NCI-H2029 (cell line): ENCODE results near the gene JARID2.

ENCODE experiments used
- DNase-seq: peaks from one replicate; lab custom pipeline; 2025; lab: John Stamatoyannopoulos, UW

JARID2 gene

DNA sequence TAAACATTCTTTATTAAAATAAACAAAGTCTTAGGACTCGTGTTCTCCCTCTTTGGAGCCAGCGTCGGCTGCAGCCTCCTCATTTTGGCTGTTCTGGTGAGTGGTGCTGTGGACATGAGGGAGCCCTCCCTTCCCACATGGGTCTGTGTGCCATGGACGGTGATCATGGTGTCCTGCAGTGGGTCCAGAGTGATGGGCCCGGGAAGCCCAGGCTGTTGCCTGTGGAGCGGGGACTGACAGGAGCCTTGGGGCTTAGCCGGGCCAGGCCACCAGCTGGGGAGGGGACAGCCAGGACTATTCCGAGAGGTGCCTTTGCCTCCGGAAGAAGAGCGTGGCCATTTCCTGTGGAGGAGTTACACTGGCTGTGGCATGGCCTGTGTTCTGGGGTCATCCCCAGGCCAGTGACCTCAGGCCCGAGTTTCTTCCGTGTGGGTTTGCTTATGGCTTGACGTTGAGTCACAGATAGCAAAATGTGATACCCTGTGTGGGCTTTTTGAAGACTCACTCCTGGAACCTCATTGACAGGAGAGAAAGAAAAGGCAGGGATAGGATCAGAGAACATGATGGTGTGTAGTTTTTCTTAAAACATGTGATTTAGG lies 263.6 kb downstream of the JARID2 start:
- no peak for DNase-seq

GRCh38 chr6:15510121-15510520 lies 264.3 kb downstream of the JARID2 start:
- DNase-seq, result no peak

DNA sequence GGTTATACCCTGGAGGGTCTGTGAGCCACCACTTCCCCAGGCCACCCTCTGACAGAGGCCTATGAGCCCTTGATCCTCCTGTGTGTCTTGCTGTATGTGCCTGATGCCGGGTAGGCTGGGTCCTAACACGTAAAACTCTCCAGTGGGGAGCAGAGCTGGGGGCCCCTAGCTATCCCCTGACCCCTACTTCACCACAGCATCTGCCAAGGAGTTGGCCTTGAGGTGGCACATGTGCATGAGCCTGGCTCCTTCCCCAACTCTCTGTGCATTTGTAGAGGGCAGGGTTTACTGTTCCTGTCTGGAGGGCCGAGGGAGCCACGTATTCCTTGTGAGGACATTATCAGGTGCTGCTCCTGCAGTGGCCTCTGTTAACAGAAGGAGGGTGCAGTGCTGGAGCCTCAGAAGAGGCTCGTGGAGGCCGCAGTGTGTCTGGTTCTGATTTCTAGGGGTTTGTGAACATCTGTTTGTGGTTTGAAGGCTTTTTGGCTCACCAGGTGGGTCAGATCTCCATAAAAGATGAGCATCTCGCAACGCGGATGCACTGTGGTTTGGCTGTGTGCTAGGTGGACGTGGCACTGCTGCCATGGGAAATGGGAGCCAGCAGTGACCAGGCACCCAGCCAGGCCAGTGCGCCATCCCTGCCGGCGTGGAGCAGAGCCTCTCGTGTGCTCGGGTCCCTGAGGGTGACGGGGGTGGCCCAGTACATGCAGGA lies 264.8 kb downstream of the JARID2 start:
- no peak for DNase-seq

- DNase-seq, result no peak
Observed at GRCh38 chr6:15511248-15512125, 265.6 kb downstream of the JARID2 start.

DNA sequence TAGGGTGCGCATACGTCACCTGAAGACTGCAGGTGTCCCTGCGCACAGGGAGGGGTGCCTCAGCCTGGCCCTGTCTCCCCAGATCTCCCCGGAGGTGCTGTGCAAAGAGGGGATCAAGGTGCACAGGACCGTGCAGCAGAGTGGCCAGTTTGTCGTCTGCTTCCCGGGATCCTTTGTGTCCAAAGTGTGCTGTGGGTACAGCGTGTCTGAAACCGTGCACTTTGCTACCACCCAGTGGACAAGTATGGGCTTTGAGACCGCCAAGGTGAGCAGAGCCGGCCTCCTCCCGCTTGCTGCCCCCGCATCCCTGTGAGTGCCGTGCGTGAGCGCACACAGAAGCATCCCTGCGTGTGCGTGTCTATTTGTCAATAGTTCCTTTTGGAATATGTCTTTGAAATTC lies 266.3 kb downstream of the JARID2 start:
- no peak for DNase-seq

DNA sequence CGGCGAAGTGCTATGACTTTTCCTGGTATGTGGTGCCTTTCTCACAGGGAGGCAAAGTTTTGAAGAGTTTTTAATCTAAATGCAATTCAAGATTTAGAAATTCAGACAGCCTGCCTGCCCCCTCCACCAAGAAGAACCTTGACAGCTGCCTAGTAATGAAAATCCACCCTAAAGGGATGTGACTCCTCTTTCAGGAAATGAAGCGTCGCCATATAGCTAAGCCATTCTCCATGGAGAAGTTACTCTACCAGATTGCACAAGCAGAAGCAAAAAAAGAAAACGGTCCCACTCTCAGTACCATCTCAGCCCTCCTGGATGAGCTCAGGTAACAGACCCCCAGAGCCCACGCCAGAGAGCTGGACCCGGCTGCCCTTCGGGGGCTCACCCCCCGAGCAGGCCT lies 266.9 kb downstream of the JARID2 start:
- DNase-seq, result no peak

DNA sequence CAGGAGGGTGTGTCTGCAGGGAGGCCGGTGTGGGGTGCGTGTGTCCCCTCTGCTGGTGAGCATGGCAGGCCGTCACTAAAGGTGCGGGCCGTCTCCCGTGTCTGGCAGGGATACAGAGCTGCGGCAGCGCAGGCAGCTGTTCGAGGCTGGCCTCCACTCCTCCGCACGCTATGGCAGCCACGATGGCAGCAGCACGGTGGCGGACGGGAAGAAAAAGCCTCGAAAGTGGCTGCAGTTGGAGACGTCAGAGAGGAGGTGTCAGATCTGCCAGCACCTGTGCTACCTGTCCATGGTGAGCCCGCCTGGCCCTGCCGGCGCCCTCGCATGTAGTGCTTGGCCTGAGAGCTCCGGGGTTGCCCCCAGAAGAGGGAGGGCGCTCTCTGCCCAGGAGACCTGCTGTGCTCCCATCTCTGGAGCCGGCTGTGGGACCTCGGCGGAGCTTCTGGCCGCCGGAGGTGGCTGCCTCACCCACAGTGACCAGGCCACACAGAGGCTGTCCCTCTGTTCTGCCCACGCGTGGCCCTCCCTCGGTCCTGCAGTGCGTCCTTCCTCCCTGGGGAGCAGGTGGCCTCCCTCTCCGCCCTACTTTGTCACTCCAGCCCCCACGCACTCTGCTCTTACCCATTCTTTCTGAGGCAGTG lies 267.4 kb downstream of the JARID2 start:
- DNase-seq, result no peak

- DNase-seq, result no peak
Observed at GRCh38 chr6:15513801-15514711, 268.2 kb downstream of the JARID2 start.

DNA sequence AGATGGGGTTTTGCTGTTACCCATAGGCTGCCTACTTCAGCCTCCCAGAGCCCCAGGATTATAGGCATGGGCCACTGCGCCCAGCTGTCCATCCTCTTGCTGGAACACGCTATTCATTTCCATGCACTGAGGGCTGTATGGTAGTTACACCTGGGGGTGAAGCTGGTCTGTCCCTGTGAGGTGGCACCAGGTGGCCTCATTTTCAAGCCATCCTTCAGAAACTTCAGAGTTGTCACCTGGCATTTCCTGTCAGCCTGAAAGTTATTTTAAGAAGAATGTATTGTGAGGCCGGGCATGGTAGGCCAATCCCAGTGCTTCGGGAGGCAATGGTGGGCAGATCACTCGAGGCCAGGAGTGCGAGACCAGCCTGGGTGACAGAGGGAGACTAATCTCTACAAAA lies 269.4 kb downstream of the JARID2 start:
- DNase-seq, result no peak

GRCh38 chr6:15515660-15516375 lies 269.9 kb downstream of the JARID2 start:
- no peak for DNase-seq

- no peak for DNase-seq
Observed at GRCh38 chr6:15516378-15516777, 270.5 kb downstream of the JARID2 start.

GRCh38 chr6:15516923-15517560 lies 271.2 kb downstream of the JARID2 start:
- DNase-seq, result no peak

- DNase-seq, result no peak
Observed at GRCh38 chr6:15517600-15517999, 271.7 kb downstream of the JARID2 start.

- DNase-seq, result no peak
Observed at GRCh38 chr6:15518057-15518456, 272.2 kb downstream of the JARID2 start.

GRCh38 chr6:15518878-15519277 lies 273.0 kb downstream of the JARID2 start:
- DNase-seq, result no peak

- DNase-seq, result no peak
Observed at GRCh38 chr6:15519681-15520080, 273.8 kb downstream of the JARID2 start.

DNA sequence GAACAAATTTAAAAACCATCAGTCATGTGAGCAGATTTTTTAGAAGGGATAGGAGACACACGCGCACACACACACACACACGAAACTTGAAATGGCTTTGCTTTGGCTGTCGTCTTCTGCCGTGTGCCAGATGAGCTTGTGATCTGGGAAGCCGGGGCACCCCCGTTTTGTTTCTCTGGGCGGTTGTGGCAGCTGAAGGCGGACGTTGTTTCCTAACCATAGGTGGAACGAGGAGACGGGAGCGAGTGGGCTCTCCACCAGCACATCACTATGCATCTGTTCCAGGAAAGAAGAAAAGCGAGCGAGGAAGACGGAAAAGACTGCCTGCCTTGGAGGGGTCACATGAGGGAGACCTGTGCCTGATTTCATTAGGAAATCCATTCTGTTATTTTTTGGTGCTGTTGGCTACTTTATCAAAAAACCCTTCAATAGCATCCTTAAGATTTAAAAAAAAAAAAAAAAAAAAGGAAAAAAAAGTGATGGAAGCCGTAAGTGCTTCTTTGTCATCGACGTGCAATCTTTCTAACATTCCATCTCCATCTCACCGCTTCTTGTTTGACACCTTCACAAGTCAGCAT lies 274.8 kb downstream of the JARID2 start:
- DNase-seq, result no peak

DNA sequence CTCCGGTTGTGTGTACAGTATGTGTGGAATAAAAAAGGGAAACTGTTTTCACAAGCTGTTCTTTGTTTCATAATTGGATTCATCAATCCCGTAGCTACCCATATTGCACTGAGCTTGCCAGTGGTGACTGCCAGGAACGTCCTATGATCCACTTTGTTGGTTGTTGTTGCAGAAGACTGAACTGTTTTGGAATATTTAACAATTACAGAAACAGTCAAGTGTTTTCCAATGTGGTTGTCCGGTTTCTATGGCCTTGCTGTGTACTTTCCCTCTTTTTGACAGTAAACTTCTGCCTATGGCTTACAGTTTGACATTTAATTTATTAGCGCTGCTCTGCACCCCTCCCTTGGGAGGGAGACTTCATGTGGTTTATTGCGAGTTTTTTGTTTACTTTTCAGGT lies 275.7 kb downstream of the JARID2 start:
- no peak for DNase-seq

DNA sequence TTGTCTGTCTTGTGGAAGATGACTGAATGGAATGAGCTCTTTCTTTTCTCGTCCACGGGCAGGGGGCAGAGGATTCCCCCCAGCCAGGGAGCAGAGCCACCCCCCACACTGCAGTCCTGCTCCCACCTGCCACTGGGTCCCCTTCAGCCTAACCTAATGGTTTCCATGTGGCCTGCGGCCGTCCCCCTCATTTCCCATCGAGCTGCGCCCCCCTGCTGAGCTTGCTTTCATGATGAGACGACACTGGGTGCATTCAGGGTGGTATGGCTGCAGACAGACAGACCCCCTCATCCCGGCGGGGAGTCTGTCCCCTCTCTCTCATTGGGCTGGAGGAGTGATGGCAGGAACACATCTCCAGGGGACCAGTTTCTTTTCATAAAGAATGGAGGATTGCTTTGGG lies 276.2 kb downstream of the JARID2 start:
- no peak for DNase-seq

DNA sequence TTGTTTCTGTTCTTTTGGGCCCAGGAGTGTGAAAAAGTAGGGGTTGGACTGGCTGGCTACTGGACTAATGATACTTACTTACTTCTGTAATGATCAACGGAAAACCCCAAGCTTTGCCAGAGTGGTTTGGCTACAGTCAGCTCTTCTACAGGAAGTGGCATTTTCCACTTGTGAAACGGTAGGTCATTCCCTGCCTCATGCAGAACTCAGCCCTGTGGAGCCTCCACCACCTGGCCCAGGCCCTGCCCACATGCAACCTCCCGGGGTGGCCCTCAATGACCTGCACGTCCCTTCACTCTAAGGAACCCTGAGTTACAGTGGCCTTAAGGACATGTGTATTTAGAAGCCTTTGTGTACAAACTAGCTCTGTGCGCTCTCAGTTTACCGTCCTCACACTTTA lies 276.6 kb downstream of the JARID2 start:
- DNase-seq, result no peak
